ENCODE data around the gene PHF20. TPM values are rescaled to one million over a fixed set of nuclear protein-coding genes. Genes with fewer than 3 reads are reported as not detected.
A peak's percentile ranks its signal among the peaks of the same experiment; 100 is the strongest.

Gene PHF20
- total RNA-seq, 1 donor from 2014 or later = 37.6 TPM

DNA sequence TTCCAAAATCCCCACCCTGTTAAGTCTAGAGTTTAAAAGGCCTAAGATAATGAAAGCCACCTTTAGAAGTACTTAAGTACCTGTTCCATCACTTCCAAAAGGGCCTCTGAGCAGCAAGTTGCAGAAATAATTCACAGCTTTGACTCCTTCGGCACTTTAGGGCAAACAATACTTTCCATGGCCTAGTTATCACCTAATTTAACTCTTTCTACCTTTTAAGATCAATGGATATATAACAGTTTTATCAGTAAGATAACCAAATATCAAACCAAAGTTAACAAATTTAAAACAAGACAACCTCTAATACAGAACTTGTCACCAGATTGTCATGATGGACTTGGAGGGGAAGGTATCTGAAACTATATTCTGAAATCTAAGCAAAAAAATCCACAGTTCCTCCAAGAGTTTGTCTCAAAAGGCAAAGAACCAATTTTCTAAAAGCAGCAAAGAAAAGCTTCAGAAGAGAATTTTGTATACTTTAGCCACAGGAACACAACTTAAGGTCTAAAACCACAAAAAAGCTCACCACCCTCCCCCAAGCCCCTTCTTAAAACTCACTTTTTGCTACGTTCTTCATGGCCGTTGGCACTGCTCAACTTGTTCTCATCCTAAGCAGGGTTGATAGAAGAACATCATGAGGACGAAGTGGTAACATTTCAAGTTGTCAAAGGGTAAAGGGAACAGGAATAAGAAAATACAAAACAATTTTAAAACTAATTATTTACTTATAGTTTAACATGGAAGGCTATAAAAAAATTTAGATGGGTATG, 33.2 kb upstream of the PHF20 start:
- Mint-ChIP-seq H3K27ac (peak overlapping the region; percentile 48), H3K9me3 (no peaks in the 10 kb centered on the region)

DNA sequence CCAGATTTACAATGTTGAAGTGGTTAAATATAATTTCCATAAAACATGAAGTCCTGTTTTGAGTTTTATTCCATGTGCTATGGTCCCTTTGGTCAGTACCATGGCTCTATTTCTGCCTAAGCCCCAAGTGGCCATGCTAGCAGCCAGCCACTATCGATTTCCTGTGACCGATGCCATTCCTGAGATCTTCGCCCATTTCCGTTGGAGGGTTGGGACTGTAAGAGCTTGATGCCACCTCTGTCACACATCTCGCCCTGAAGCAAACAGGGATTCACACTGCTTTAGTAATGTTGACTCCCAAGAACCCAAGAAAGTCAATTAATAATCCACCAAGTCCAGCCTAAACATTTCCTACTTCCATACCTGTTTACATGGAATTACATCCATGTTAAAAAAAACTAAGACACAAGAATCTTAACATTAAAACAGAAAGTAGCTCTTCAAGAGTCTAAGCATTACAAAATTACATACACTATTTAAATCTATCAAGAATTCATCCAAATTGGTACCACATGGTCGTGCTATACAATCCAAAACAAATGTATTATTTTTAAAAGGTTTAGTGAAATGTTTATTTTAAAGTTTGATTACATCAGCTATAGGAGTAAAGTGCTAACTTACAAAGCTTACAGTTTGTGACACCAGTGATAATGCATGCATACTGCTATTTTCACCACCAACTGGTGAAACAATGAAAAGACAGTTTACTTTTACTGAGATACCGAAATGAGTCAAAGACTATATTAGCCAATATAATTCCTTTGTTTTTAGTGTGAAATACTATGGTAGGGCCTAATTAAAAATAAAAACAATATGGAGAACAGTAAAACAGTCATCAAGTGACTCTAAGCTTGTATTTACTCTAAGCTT, 32.3 kb upstream of the PHF20 start:
- DNase-seq (ENCODE audit: extremely low spot score, unreplicated experiment) = no peak
- H3K27ac Mint-ChIP-seq = peak overlapping the region; percentile 99
- H3K27me3 Mint-ChIP-seq = peaks cover 6% of the 10 kb centered on the region
- peak overlapping the region; percentile 97 for H3K4me3 Mint-ChIP-seq
- peaks cover 32% of the 10 kb centered on the region for H3K4me1 Mint-ChIP-seq (ENCODE audit: unreplicated experiment)
- TF ChIP-seq, protein P1, sequence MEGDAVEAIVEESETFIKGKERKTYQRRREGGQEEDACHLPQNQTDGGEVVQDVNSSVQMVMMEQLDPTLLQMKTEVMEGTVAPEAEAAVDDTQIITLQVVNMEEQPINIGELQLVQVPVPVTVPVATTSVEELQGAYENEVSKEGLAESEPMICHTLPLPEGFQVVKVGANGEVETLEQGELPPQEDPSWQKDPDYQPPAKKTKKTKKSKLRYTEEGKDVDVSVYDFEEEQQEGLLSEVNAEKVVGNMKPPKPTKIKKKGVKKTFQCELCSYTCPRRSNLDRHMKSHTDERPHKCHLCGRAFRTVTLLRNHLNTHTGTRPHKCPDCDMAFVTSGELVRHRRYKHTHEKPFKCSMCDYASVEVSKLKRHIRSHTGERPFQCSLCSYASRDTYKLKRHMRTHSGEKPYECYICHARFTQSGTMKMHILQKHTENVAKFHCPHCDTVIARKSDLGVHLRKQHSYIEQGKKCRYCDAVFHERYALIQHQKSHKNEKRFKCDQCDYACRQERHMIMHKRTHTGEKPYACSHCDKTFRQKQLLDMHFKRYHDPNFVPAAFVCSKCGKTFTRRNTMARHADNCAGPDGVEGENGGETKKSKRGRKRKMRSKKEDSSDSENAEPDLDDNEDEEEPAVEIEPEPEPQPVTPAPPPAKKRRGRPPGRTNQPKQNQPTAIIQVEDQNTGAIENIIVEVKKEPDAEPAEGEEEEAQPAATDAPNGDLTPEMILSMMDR (conservative IDR thresholded peaks at IDR 0.05) = peak; percentile 58
- H3K36me3 Mint-ChIP-seq = peaks cover 45% of the 10 kb centered on the region
- H3K9me3 Mint-ChIP-seq = no peaks in the 10 kb centered on the region

More for the DNA sequence above, 33.2 kb upstream of the PHF20 start:
- H3K4me3 Mint-ChIP-seq = peak overlapping the region; percentile 51
- peaks cover 25% of the 10 kb centered on the region for H3K4me1 Mint-ChIP-seq (ENCODE audit: unreplicated experiment)
- DNase-seq (ENCODE audit: extremely low spot score, unreplicated experiment) = no peak
- peaks cover 6% of the 10 kb centered on the region for H3K27me3 Mint-ChIP-seq
- H3K36me3 Mint-ChIP-seq = peaks cover 53% of the 10 kb centered on the region
- TF ChIP-seq, protein P1 (conservative IDR thresholded peaks at IDR 0.05) = no peak

DNA sequence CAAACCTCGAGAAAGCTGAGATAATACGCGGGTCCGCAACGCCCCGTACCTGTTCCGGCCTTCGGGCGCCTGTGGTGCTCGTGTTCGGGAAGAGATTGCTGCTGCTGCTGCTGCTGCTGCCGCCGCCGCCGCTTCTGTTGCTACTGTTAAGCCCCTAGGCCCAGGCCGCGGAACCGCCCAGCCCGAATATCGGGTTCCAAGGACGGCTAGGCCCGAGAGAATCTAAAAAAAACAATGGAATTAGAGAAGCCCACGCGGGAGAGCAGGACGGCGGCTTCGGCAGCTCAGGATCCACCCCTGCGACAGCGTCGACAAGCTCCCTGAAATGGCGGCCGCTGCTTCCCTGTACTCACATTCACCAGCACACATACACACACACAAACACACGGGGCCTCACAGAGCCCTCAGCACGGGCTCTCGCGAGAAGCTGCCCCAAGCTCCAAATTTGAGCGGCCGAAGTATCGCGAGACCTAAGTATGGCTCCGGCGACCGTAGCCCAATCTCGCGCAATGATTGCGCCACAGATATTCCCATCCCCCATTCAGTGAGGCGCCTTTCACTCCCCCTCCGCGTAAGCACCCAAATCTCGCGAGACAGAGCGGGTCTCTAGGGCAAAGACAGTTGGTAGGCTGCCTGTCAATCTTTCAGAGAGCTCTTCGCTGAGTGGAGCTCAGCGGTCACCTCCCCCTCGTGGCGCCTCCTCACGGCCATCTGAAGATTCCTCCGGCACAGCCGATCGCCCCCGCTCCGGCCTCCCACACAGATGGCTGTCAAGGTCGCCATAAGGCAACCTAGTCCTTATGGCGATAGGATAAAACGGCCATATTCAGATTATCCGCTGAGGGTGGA, 29.7 kb upstream of the PHF20 start, which contains the start of gene RBM39:
RBM39 (minus strand) TSS at position 369 of the 849 bp plus-strand sequence. CDS start 1,386 bp downstream, outside the sequence.
- TF ChIP-seq, protein P1 (conservative IDR thresholded peaks at IDR 0.05) = peak; percentile 48
- Mint-ChIP-seq H3K27ac (peak within 1 kb of the TSS; percentile 99), H3K9me3 (no peaks in the 10 kb centered on the region), H3K4me3 (peak within 1 kb of the TSS; percentile 97), H3K36me3 (peaks cover 33% of the 10 kb centered on the region), H3K27me3 (peaks cover 6% of the 10 kb centered on the region), H3K4me1 (ENCODE audit: unreplicated experiment) (peaks cover 30% of the 10 kb centered on the region)
- peak; percentile 99 for DNase-seq (ENCODE audit: extremely low spot score, unreplicated experiment)

DNA sequence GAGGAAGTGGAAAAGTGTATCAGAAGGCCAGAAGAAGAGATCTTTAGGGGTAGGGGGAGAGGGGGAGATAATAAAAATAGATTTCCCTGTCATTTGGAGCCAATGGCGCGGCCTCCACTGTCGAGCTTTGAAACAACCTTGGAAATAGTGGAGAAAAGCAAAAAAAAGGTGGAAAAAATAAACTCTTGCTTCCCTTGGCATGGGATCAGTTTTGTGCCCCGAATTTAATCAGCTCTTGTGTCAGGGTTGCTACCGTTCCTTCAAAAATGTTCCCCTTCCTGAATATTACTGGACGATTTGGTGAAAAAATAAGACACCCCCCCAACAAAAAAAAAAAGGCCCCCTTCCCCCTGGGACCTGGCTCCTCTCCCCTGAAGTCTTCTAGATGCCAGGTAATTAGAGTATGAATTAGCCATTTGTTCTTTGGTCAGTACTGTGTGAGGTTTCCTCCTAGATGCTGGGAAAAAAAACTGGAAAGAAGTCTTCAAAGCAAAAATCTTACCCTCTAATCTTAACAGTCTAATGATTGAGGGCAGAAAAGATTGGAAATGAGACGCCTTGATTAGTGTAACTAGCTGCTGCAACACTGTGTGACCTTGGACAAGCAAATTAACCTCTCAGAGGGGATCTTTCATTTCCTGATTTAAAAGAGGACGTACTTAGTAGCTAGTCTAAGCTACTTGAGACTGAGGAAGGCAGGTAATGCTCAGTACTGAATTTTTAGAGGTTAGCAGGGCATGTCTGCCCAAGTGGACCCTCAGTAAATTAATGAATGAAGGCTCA, 28.9 kb upstream of the PHF20 start:
- Mint-ChIP-seq H3K4me1 (ENCODE audit: unreplicated experiment) (peaks cover 30% of the 10 kb centered on the region), H3K4me3 (peak overlapping the region; percentile 97)
- DNase-seq (ENCODE audit: extremely low spot score, unreplicated experiment) = no peak

More for the DNA sequence above, 28.9 kb upstream of the PHF20 start:
- TF ChIP-seq, protein P1 (conservative IDR thresholded peaks at IDR 0.05) = peak; percentile 11
- H3K36me3 Mint-ChIP-seq = peaks cover 33% of the 10 kb centered on the region
- no peaks in the 10 kb centered on the region for H3K9me3 Mint-ChIP-seq
- peaks cover 6% of the 10 kb centered on the region for H3K27me3 Mint-ChIP-seq
- H3K27ac Mint-ChIP-seq = peak overlapping the region; percentile 99
